HG02759 (cell line): ENCODE results near the gene WWTR1.

Experiments
- ATAC-seq: cut with Tn5 transposase; IDR thresholded peaks from one replicate; pipeline ENCODE4 v1.9.1; 2021; ENCODE audit warnings: mild to moderate bottlenecking, moderate library complexity; ENCODE audit not compliant: unreplicated experiment

WWTR1 gene

DNA sequence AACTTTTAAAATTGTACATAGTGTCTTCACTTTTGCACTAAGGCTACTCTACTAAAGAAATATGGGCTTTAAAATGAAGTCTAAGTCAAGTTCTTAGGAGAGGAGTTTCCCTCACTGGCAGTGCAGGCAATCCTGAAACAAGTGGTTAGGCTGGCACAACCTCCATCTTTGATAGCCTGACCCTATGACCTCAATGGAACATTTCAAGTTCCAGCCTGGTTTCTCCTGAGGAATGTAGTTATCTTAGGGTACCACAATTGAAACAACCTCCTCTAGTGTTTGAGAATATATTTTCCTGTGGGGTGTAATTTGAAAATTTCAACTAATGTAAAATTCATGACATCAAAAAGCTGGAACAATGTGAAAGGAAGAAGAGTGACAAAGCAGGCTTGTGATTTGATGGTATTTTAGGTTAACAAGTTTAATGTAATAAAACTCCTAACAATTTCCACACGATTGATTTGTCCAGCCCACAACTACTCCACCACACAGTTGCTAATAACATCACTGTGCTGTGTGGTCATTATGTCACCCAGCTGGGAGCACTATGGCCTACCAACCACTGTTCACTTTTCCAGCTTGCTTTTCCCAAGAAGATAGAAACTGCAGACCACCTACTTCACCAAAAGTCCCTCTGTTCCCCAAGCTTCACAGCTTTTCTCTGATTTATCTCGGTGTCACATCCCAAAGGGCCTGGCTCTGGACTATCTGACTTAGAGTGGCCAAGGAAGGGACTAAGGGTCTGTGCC is 1.8 kb downstream of the WWTR1 start:
- ATAC-seq = no peak

GRCh38 chr3:149654188-149654601 is 3.6 kb downstream of the WWTR1 start:
- ATAC-seq = no peak

GRCh38 chr3:149653564-149653963 is 4.3 kb downstream of the WWTR1 start:
- no peak for ATAC-seq

DNA sequence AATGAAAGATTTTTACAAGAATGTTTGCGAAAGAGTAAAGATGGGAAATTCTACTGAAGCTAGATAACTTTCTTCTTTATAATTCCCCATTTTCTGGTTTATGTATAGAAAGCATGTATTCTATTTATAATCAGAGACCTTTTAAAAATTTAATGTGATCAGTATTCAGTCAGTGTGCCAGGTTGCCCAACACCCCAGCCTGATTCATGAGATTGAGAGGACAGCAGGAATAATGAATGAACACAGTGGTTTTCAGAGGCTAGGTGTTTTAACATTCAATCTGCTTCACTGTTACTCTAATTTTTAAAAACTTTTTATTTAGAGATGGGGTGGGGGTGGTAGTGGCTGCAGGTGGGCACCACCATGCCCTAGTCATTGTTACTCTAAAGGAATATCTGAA is 4.7 kb downstream of the WWTR1 start:
- ATAC-seq = no peak

- ATAC-seq = no peak
Measured at GRCh38 chr3:149650828-149651227, 7.0 kb downstream of the WWTR1 start.

GRCh38 chr3:149648525-149648924 is 9.3 kb downstream of the WWTR1 start:
- no peak for ATAC-seq

DNA sequence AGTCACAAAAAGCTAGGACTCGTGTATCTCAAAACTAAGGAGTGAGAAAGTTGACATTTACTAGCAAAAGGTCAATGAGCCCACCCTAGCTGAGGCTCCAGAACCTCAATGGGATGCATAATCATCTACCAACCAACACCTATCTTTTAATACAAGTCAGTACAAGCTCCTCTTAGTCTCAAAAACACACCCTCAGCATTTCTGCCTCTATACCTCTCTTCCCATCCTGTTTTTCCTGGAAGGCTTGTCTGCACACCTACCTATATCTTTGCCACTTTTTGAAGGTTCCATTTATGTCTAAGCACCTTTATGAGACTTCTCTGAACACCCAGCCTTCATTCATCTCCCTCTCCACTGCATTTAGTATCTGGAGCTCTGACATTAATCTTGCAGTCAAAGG is 10.0 kb downstream of the WWTR1 start:
- ATAC-seq = no peak

- no peak for ATAC-seq
Measured at GRCh38 chr3:149647285-149647684, 10.5 kb downstream of the WWTR1 start.

DNA sequence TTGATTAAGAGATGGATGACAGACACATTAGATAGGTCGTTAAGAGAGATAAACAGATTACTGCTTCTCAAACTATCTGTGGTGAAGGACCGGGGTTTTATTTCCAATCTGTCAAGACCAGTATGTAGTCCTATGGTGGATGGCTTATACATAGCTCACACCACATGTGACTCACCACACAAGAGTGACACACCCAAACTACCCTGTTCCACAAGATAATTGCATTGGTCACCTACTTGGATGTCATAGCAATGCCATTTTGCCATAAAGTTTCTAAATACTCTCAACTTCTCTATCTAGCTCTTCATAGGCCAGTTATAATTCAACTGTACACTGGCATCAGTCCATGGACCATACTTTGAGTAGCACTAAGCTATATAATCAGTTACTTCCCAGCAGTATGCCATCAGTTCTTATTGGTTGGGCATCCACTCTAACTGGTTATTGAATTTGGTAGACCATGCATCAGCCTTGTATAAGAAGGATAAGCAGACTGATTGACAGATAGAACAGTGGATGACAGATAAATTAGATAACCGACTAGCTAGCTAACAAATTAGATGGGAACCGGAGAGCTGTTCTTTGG is 11.6 kb downstream of the WWTR1 start:
- no peak for ATAC-seq

- ATAC-seq = no peak
Measured at GRCh38 chr3:149643963-149644362, 13.9 kb downstream of the WWTR1 start.

DNA sequence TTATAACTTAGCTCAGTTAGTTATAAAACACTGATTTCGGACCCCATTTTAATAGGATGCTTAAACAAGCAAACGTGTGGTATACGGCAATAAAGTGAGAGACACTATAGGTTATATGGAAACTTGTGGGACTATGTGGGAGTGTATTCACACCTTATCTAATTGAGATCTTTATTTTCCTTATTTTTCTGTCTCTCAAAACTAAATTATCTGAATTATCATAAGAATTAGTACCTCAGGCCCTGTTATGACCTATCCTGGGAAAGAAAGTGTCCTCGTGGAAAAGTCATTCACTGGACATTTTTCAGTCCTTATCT is 14.4 kb downstream of the WWTR1 start:
- no peak for ATAC-seq

GRCh38 chr3:149640976-149641728 is 16.7 kb downstream of the WWTR1 start:
- ATAC-seq = no peak

- no peak for ATAC-seq
Measured at GRCh38 chr3:149639093-149639486, 18.7 kb downstream of the WWTR1 start.

DNA sequence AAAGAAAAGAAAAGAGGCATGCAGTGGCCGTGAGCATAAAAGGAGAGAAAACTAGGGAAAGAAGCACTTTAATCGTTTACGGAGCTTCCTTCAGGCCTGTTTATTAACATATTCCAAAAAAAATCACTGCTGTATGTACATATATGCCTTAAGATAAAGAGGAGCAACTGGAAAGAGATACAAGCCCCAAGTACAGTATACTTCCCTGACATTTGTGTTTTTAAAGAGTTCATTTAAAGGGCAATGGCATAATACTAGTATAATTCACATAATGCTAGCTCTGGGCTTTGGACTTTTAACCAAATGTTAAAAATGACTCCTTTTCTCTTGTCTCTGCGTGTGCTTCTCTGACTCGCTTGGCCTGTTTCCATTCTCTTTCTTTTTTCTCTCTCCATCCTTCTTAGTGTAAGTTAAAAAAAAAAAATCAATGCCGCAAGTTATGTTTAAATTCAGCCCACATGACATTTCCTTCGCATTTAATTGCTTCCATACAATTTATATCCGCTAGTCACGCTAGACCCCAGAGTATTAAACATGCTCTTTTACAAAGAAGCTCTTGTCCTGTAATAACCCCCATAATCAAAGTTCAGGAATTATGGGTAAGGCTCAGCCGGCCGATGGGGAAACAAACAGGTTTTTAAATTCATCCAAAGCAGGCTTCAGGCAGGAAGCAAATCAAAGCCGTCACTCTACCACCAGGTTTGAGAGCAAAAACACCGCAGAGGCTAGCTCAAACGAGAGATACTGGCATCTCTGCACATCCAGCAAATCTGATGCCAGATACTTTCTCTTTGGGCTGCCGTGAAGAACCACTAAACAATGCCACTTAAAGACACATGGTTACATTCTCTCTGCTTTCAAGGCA is 19.4 kb downstream of the WWTR1 start:
- ATAC-seq = no peak

GRCh38 chr3:149635396-149635795 is 22.4 kb downstream of the WWTR1 start:
- no peak for ATAC-seq

GRCh38 chr3:149634573-149634972 is 23.3 kb downstream of the WWTR1 start:
- ATAC-seq = no peak

DNA sequence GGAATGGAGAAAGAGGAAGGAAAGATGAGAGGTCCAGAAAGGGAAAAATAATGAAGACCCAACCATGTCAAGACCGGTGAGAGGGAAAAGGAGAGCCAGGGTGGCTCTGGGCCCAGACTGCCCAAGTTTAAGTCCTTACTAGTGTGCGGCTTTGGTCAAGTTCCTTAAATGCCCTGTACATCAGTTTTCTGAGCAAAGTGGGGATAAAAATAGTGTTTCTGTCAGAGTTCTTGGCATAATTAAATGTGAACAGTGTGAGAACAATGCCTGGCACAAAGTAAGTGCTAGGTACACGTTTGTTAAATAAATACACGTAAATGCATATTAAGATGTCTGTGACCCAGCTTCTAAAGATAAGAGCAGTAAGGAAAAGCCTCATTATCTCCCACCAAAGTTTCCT is 23.8 kb downstream of the WWTR1 start:
- ATAC-seq = no peak

GRCh38 chr3:149632225-149632624 is 25.6 kb downstream of the WWTR1 start:
- ATAC-seq = no peak

DNA sequence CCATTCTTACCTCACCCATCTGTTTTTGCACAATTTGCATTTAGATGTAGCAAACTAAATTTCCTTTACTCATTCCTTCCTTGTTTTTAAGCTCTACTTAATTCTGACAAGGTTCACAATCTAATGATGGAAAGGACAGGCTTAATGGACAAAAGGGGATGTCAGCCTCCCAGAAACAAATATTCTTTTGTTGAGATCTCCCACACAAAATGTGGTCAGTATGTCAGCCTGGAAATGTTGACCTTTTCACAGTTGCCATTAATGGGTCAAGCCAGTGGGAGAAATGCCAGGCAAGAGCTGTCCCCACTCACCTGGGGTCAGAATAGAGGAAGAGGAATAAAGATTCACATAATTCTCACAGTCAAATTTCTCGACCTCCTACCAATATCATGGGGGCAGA is 27.0 kb downstream of the WWTR1 start:
- ATAC-seq = no peak

DNA sequence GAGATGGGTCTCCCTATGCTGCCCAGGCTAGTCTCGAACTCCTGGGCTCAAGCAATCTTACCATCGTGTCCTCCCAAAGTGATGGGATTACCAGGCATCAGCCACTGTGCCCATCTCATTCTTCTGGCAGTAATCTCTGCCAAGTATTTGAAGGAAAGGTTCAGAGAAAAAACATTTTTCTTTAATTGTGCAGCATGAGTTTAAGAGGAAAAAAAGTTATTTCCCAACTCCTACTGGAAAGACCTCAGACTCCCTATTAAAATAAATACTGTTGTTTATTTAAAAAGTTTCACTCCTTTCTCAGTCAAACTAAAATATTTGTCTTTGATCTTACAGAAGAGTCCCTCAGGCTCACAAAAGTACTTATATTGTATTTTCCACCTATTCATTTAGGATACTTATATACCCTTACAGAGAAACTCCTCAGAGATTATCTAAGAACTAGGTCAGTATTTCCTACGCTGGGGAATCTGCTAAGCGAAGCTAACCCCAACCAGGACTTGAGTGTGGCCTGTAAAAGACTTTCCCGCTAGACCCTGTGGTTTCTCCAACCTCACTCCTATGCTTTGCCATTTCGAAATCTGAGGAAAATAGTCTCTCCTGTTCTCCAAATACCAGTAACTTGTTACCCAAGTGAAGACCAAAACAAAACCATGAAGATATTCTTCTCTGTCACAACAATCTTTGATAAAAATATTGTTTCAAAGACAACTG is 28.7 kb downstream of the WWTR1 start:
- no peak for ATAC-seq

DNA sequence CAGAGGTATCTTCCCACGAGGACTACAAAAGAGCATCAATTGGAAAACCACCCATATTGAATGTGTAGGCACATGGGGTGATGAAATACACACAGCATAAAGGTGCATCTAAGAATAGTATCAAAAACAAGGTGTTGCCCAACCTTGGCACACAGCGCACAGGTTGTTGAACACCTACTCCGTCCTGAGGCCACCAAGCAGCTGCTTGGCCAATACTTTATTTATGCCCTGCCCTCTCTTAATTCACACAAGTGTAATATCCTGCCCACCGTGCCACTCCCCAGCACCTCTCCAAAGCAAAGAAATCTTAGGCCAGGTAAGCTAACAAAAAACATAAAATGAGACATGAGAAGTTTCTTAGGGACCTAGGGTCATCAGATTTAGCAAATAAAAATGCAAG is 31.2 kb downstream of the WWTR1 start:
- no peak for ATAC-seq
